Measurements from ENCODE around the gene SCN9A.

Gene SCN9A

GRCh38 chr2:166343467-166343866 is 32.3 kb downstream of the SCN9A start:
- Mint-ChIP-seq H3K27ac (ENCODE audit: low read depth) (no peak overlapping the region), H3K27me3 (no peaks in the 10 kb centered on the region), H3K36me3 (ENCODE audit: insufficient read depth) (no peaks in the 10 kb centered on the region), H3K9me3 (no peaks in the 10 kb centered on the region), H3K4me3 (no peak overlapping the region), H3K4me1 (no peaks in the 10 kb centered on the region)
- ATAC-seq (replicated peaks; ENCODE audit: extremely low read depth, poor library complexity, severe bottlenecking): no peak
- DNase-seq (ENCODE audit: low spot score in 2 of 2): no peak

DNA sequence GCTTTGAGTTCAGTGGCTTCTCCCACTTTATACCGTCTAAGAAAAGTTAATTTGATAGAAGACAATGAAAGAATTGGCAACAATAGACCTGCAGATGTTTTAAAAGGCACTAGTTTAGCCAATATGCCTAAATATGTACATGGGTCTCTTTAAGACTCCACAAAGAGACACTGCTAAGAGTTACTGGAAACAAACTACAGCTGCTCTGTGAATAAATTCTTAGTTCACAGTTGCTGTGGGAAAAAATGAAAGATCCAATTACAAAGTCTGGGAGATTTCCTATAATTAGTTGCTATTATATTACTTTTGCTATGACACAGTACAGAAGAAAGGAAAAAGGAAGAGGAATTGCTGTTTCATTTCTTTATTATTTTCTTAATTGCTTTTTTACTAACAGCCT is 34.3 kb downstream of the SCN9A start:
- DNase-seq (ENCODE audit: low spot score in 2 of 2) (no peak), ATAC-seq (replicated peaks; ENCODE audit: extremely low read depth, poor library complexity, severe bottlenecking) (no peak)
- Mint-ChIP-seq H3K36me3 (ENCODE audit: insufficient read depth) (no peaks in the 10 kb centered on the region), H3K27me3 (no peaks in the 10 kb centered on the region), H3K9me3 (peaks cover 6% of the 10 kb centered on the region), H3K27ac (ENCODE audit: low read depth) (no peak overlapping the region), H3K4me3 (no peak overlapping the region), H3K4me1 (no peaks in the 10 kb centered on the region)

DNA sequence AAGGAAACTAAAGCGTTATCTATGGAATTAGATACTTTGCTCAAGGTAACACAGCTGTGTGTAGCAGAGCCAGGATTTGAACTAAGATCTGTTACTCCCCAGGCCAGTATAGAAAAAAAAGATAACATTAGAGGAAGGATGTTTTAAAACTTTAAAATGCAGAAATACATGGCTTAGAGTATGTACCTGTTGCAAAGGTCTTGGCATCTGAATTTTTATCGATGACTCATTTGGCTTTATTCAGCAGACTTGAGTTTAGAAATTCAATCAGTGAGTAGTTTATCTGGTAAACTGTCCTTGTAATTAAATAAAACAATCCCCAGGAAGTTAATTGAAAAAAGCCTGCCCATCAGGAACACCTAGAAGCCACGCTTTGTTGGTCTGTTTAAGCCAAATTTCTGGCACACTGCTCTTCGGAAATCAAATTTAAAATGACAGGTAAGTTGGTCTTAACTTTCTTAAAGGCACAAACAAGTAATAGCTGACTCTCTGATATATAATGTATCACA is 36.9 kb downstream of the SCN9A start:
- Mint-ChIP-seq H3K4me1 (no peaks in the 10 kb centered on the region), H3K36me3 (ENCODE audit: insufficient read depth) (no peaks in the 10 kb centered on the region), H3K9me3 (peaks cover 6% of the 10 kb centered on the region), H3K4me3 (no peak overlapping the region), H3K27me3 (no peaks in the 10 kb centered on the region), H3K27ac (ENCODE audit: low read depth) (no peak overlapping the region)
- ATAC-seq (replicated peaks; ENCODE audit: extremely low read depth, poor library complexity, severe bottlenecking) (no peak), DNase-seq (ENCODE audit: low spot score in 2 of 2) (no peak)

DNA sequence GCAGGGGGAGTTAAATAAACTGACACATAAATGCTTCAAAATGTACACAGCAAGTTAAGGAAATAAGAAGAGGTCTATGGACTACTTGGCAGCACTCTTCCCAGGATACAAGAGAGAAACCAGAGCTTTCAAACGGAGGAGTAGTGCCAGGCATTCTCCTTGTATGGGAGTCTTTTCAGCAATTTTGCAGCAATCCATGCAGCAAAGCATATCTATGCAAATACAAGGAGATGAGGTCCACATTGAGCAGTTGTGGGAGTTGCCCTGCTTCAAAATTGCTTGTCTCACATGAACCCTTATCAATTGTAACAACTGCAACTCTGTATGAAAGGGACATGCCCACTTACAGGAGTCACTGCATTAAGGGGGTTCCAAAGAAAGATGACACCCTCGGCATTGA is 37.8 kb downstream of the SCN9A start:
- no peaks in the 10 kb centered on the region for H3K27me3 Mint-ChIP-seq
- H3K36me3 Mint-ChIP-seq (ENCODE audit: insufficient read depth): no peaks in the 10 kb centered on the region
- peaks cover 6% of the 10 kb centered on the region for H3K9me3 Mint-ChIP-seq
- no peaks in the 10 kb centered on the region for H3K4me1 Mint-ChIP-seq
- H3K4me3 Mint-ChIP-seq: no peak overlapping the region
- DNase-seq (ENCODE audit: low spot score in 2 of 2) (no peak), ATAC-seq (replicated peaks; ENCODE audit: extremely low read depth, poor library complexity, severe bottlenecking) (no peak)
- H3K27ac Mint-ChIP-seq (ENCODE audit: low read depth): no peak overlapping the region

DNA sequence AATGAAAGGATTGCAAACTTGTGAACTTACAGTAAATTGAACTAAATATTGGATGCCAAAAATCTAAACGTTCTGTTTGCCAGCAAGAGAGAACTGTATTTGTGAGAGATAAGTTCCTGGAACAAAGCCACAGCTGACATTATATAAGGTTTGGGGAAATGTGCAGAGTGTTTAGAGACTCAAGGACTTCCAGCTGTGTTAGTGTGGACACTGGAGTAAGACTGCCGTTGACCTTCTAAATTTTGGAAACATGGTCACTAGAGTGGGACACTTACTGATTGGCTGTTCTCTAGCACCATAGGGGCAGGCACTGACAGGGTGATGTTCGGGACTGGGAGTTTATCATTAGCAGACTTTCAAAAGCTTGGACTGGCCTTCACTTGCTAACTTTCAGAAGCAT is 40.5 kb downstream of the SCN9A start:
- Mint-ChIP-seq H3K4me3 (no peak overlapping the region), H3K36me3 (ENCODE audit: insufficient read depth) (no peaks in the 10 kb centered on the region), H3K27ac (ENCODE audit: low read depth) (no peak overlapping the region), H3K9me3 (peaks cover 6% of the 10 kb centered on the region), H3K4me1 (no peaks in the 10 kb centered on the region), H3K27me3 (no peaks in the 10 kb centered on the region)
- DNase-seq (ENCODE audit: low spot score in 2 of 2) (no peak), ATAC-seq (replicated peaks; ENCODE audit: extremely low read depth, poor library complexity, severe bottlenecking) (no peak)

DNA sequence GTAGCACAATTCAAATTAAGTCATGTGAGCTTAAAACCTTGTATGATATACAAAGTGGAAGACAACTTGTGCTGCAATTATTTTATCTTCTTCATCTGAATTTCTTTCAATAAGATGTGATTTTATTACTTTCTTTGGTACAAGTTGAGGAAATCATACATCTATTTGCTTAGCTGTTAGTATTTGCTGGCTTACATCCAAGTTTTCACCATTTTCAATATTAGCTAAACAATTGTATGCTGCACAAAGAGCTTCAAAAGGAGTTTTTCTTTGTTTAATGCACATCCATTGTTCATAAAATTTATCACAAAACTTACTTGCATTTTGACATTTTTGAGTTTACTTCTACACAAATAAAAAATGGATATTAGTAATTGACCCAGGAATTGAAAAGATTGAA is 40.9 kb downstream of the SCN9A start:
- H3K4me3 Mint-ChIP-seq: no peak overlapping the region
- DNase-seq (ENCODE audit: low spot score in 2 of 2) (no peak), ATAC-seq (replicated peaks; ENCODE audit: extremely low read depth, poor library complexity, severe bottlenecking) (no peak)
- H3K9me3 Mint-ChIP-seq: peaks cover 6% of the 10 kb centered on the region
- H3K36me3 Mint-ChIP-seq (ENCODE audit: insufficient read depth): no peaks in the 10 kb centered on the region
- no peaks in the 10 kb centered on the region for H3K4me1 Mint-ChIP-seq
- H3K27ac Mint-ChIP-seq (ENCODE audit: low read depth): no peak overlapping the region
- H3K27me3 Mint-ChIP-seq: no peaks in the 10 kb centered on the region

DNA sequence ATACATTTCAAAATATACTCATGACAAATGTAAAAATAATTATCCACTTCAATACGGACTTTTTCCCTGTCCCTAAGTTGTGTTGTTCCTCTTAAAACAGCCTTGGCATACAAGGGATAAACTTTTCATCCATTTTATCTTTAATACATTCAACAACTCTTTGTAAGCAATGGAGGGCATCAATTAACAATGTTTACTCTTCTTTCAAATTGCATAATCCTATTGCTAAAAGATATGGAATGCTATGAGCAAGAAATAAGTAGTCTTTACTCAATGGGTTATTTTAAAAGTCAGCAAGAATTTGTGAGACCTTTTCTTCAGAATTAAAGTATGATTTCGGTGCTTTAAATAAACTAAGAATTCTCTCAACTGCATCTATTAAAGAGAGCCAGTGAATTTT is 41.9 kb downstream of the SCN9A start:
- Mint-ChIP-seq H3K4me1 (no peaks in the 10 kb centered on the region), H3K36me3 (ENCODE audit: insufficient read depth) (no peaks in the 10 kb centered on the region), H3K9me3 (peaks cover 6% of the 10 kb centered on the region), H3K27me3 (no peaks in the 10 kb centered on the region), H3K4me3 (no peak overlapping the region), H3K27ac (ENCODE audit: low read depth) (no peak overlapping the region)
- ATAC-seq (replicated peaks; ENCODE audit: extremely low read depth, poor library complexity, severe bottlenecking) (no peak), DNase-seq (ENCODE audit: low spot score in 2 of 2) (no peak)

DNA sequence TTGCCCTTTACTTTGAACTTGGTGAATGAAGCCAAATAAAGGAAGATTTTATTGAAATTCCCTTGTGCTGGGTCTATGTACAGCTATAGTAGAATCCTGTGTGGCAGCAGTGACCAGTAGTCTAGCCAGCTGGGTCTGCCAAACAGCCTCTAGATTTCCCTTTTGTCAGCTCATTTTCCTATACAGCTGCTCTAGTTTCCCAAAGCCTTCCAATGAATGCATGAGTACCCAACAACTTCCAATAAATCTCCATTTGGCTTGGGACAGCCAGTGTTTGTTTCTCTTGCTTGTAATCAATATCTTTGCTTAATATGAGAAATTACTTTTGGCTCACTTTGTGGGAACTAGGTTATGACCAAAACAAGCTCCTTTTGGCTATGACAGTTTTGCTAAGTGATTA is 43.6 kb downstream of the SCN9A start:
- H3K27me3 Mint-ChIP-seq: no peaks in the 10 kb centered on the region
- no peak for ATAC-seq (replicated peaks; ENCODE audit: extremely low read depth, poor library complexity, severe bottlenecking)
- DNase-seq (ENCODE audit: low spot score in 2 of 2): no peak
- no peaks in the 10 kb centered on the region for H3K36me3 Mint-ChIP-seq (ENCODE audit: insufficient read depth)
- H3K4me1 Mint-ChIP-seq: no peaks in the 10 kb centered on the region
- peaks cover 9% of the 10 kb centered on the region for H3K9me3 Mint-ChIP-seq
- H3K27ac Mint-ChIP-seq (ENCODE audit: low read depth): no peak overlapping the region
- no peak overlapping the region for H3K4me3 Mint-ChIP-seq

DNA sequence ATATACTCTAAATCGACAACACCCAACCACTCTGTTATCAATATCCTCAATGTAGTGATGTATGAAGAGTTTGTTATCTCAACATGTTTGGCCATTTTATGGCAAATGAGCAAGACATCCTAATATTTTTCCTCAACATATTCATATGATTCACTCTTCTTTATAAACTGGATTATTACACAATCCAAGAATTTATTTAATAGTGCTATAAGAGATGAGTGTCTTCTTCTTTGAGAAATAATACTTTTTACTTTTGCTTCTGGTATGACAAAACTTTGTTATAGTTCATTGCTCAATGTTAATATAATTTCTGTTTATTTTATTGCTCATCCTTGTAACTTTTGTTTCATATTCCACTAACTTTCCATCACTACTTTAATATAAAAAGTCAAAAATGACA is 44.3 kb downstream of the SCN9A start:
- ATAC-seq (replicated peaks; ENCODE audit: extremely low read depth, poor library complexity, severe bottlenecking) (no peak), DNase-seq (ENCODE audit: low spot score in 2 of 2) (no peak)
- Mint-ChIP-seq H3K4me3 (no peak overlapping the region), H3K27ac (ENCODE audit: low read depth) (no peak overlapping the region), H3K4me1 (no peaks in the 10 kb centered on the region), H3K27me3 (no peaks in the 10 kb centered on the region), H3K36me3 (ENCODE audit: insufficient read depth) (no peaks in the 10 kb centered on the region), H3K9me3 (peaks cover 4% of the 10 kb centered on the region)

DNA sequence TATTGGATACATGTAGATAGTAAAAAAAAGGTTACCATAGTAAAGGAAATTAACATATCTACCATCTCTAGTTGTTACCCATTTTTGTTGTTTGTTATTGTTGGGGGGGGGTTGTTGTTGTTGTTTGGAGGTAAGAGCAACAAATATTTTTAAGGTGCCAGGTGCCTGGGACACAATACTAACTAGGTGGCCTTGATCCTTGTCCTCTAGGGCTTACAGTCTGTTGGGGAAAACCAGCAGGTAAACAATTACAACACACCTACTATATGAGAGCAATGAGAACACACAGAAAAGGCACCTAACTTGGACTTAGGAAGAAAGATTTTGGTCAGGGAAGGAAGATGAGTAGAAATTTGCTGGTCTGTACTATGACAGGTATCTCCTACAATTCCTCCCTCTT is 46.3 kb downstream of the SCN9A start:
- Mint-ChIP-seq H3K27ac (ENCODE audit: low read depth) (no peak overlapping the region), H3K4me3 (no peak overlapping the region), H3K9me3 (peaks cover 4% of the 10 kb centered on the region), H3K27me3 (no peaks in the 10 kb centered on the region), H3K4me1 (no peaks in the 10 kb centered on the region), H3K36me3 (ENCODE audit: insufficient read depth) (no peaks in the 10 kb centered on the region)
- DNase-seq (ENCODE audit: low spot score in 2 of 2): no peak
- no peak for ATAC-seq (replicated peaks; ENCODE audit: extremely low read depth, poor library complexity, severe bottlenecking)

DNA sequence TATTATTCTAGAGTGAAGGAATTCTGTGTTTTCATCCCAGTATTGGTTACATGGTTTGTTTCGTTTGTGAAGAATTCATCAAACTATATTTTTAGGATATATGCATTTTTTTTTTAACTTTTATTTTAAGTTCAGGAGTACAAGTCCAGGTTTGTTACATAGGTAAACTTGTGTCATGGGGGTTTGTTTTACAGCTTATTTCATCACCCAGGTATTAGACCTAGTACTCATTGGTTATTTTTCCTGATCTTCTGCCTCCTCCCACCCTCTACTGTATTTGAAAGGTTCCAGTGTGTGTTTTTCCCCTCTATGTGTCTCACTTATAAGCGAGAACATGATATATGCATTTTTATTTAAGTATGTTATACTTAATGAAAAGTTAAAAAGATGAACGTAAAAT is 47.6 kb downstream of the SCN9A start:
- no peaks in the 10 kb centered on the region for H3K4me1 Mint-ChIP-seq
- DNase-seq (ENCODE audit: low spot score in 2 of 2): no peak
- no peak for ATAC-seq (replicated peaks; ENCODE audit: extremely low read depth, poor library complexity, severe bottlenecking)
- no peaks in the 10 kb centered on the region for H3K36me3 Mint-ChIP-seq (ENCODE audit: insufficient read depth)
- H3K9me3 Mint-ChIP-seq: peaks cover 4% of the 10 kb centered on the region
- H3K4me3 Mint-ChIP-seq: no peak overlapping the region
- H3K27me3 Mint-ChIP-seq: no peaks in the 10 kb centered on the region
- H3K27ac Mint-ChIP-seq (ENCODE audit: low read depth): no peak overlapping the region

- peaks cover 6% of the 10 kb centered on the region for H3K9me3 Mint-ChIP-seq
- H3K4me1 Mint-ChIP-seq: no peaks in the 10 kb centered on the region
- no peaks in the 10 kb centered on the region for H3K27me3 Mint-ChIP-seq
- H3K27ac Mint-ChIP-seq (ENCODE audit: low read depth): no peak overlapping the region
- DNase-seq (ENCODE audit: low spot score in 2 of 2): no peak
- no peak overlapping the region for H3K4me3 Mint-ChIP-seq
- no peak for ATAC-seq (replicated peaks; ENCODE audit: extremely low read depth, poor library complexity, severe bottlenecking)
- no peaks in the 10 kb centered on the region for H3K36me3 Mint-ChIP-seq (ENCODE audit: insufficient read depth)
Measured at GRCh38 chr2:166321076-166321475, 54.7 kb downstream of the SCN9A start.

GRCh38 chr2:166314022-166314759 is 61.6 kb downstream of the SCN9A start:
- ATAC-seq (replicated peaks; ENCODE audit: extremely low read depth, poor library complexity, severe bottlenecking): no peak
- Mint-ChIP-seq H3K4me1 (no peaks in the 10 kb centered on the region), H3K9me3 (peaks cover 24% of the 10 kb centered on the region), H3K4me3 (no peak overlapping the region), H3K27me3 (no peaks in the 10 kb centered on the region), H3K36me3 (ENCODE audit: insufficient read depth) (no peaks in the 10 kb centered on the region), H3K27ac (ENCODE audit: low read depth) (no peak overlapping the region)
- no peak for DNase-seq (ENCODE audit: low spot score in 2 of 2)

All from central memory CD8-positive, alpha-beta T cell (primary cell).